Stimulated activated CD4-positive, alpha-beta T cell treated with anti-CD3 and anti-CD28 coated beads, TNF-alpha, amount 100 ng/mL, for 24 hours (primary cell): Measurements from ENCODE around the gene SLC35C1.
A peak's percentile ranks its signal among the peaks of the same experiment; 100 is the strongest.
"Not testable (repeated sequence)": the region's sequence is repeated elsewhere in the genome, so short reads cannot be mapped to it uniquely, and the experiment has no call there.

Experiments used
- DNase-seq, 3 experiments: peaks; one replicate each; pipeline ENCODE4 v3.0.0-alpha.2; 2020; ENCODE audit warnings: low read depth in 3 of 3

The SLC35C1 gene

DNA sequence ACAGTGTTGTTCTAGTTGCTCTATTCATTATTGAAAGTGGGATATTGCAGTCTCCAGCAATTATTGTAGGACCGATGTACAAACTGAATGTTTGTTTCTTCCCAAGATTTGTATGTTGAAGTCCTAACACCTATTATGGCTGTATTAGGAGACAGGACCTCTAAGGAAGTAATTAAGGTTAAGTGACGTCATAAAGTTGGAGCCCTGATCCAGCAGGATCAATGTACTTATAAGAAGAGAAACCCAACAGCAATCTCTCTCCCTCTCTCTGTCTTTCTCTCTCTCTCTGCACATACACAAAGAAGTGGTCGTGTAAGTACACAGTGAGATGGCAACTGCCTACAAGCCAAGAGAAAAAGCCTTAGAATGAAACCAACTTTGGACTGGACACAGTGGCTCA lies 16.1 kb upstream of the SLC35C1 start:
- no peak for DNase-seq

DNA sequence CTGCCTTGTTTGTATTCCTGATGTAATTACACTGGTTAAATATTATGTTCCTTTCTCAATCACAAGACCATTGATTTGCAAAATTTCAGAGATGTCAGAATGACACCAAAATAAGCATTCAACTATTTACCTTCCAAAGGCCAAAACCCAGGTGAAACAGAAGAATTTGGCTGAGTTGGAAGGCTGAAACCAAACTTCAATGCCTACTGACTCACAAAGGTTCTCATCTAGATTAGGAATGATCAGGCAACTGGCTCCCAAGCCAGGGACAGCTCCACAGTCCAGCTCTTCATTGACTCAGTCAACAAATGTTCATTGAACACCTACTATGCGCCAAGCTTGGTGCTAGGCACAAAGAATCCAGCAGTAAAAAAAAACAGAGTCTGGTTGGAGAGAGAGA lies 13.4 kb upstream of the SLC35C1 start:
- DNase-seq: no peak

DNA sequence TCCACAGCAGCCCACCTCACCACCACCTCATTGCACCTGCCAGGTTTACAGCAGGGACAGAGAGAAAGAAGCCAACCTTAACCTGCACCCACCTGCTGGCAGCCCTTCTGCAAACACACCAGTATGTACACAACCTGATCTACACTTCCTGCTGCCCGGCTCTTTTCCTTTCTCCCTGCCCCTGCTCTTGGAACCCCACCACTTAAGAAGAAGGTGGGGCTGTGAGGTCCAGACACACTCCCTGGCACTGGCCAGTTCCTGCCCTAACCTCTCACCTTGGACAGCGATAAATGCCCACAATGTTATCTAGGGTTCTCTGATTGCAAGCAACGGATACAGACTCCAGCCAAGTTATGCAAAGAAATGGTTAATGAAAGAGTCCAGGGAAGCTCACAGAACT lies 10.8 kb upstream of the SLC35C1 start:
- no peak for DNase-seq

DNA sequence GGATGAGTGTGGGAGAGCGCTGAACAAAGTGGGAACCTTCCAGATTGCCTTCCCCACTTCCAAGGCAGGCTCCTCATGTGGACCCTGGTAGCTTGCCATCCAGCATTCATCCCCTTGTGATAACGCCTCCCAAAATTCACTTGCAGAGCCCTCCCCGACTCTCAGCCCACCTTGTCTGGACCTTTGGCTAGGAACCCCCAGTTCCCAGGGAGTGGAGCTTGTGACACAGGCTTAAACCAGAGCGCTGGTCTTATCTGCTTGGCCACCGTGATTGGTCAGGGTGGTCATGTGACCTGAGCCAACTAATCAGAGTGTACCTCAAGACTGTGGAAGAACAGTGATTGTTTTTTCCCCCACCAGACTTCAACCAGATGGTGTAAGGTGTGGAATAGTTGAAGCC lies 9.6 kb upstream of the SLC35C1 start:
- DNase-seq: no peak

DNA sequence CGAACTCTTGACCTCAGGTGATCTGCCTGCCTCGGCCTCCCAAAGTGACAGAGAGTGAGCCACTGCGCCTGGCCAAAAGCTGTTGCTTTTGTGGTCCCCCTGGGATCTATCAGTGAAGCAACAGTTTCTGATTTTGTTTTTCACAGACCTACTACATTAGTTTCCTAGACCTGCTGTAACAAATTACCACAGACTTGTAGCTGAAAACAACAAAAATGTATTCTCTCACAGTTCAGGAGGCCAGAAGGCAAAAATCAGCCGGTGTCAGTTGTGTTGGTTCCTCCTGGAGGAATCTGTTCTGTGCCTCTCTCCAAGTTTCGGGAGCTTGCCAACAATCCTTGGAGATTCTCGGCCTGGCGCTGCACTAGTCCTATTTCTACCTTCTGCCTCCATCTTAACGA lies 8.5 kb upstream of the SLC35C1 start:
- DNase-seq: no peak

DNA sequence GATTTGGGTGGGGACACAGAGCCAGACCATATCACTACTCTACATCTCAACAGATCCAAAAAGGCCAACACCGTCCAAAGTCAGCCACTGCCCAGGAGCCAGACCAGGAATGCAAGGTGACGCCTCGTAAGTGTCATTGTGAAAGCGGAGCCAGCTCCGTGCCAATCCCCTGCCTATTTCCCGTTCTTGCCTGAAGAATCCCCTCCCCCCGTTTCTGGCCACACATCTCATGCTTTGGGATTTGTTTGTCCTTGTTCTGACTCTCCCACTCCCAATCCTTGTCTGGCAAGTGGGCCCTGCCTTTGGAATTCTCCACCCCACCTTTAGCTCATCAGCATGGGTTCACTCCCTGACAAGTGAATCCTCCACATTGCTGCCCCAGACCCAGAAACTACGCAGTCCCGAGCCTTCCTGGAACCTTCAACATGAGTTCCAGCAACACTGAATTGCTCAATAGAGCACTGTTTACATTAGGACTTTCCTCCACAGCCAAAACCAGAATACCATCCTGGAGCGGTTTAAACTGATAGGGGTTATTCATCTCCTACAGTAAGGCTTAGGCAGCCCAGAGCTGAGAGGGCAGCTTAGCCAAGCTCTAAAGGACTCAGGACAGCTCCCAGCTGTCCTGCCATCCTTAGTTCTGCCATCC lies 6.0 kb upstream of the SLC35C1 start:
- no peak for DNase-seq

DNA sequence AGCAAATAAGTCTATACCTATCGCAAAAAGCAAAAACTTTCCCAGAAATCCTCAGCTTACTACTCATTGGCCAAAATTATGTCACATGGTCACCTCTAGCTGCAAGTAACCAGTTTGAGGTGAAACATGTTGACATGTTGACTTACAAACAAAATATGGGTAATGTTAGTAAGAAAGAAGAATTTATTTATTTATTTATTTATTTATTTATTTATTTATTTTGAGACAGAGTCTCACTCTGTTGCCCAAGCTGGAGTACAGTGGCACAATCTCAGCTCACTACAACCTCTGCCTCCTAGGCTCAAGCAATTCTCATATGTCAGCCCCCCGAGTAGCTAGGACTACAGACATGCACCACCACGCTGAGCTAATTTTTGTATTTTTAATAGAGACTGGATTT lies 5.4 kb upstream of the SLC35C1 start:
- no peak for DNase-seq

DNA sequence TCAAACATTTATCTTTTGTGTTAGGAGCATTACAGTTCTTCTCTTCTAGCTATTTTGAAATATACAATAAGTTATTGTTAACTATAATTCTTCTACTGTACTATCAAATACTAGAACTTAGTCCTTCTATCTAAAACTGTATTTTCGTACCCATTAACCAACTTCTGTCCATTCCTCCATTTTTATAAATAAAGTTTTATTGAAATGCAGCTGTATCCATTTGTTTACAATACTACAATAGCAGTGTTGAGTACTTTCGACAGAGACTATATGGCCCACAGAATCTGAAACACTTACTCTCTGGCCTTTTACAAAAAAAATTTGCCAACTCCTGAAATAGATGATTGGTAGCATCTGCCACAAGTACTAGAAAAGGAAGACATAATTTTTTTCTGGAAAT lies 4.7 kb upstream of the SLC35C1 start:
- no peak for DNase-seq

DNA sequence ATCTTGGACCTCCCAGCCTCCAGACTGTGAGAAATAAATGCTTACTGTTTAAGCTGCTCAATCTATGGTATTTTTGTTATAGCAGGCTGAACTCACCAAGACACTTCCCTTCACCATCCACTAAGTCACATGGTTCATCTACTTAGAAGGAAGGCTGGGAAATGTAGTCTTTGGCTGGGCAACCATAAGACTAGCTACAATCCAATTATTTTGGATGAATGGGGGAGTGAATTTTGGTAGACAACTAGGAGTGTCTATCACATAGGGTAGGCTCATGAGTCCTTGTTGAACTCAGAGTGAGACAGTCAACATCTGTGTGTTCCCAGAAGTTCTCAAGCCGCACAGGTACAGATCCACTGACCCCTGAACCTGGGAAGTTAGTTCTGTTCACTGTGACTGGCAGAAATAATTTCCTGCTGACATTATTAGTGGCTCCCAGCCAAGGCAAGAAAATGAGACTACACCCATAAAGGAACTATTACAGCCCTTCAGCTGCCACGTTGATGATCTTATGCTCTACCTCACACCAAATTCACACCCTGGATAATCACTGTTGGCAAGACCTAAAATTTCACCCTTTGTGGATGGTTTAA lies 3.1 kb upstream of the SLC35C1 start:
- DNase-seq: no peak

DNA sequence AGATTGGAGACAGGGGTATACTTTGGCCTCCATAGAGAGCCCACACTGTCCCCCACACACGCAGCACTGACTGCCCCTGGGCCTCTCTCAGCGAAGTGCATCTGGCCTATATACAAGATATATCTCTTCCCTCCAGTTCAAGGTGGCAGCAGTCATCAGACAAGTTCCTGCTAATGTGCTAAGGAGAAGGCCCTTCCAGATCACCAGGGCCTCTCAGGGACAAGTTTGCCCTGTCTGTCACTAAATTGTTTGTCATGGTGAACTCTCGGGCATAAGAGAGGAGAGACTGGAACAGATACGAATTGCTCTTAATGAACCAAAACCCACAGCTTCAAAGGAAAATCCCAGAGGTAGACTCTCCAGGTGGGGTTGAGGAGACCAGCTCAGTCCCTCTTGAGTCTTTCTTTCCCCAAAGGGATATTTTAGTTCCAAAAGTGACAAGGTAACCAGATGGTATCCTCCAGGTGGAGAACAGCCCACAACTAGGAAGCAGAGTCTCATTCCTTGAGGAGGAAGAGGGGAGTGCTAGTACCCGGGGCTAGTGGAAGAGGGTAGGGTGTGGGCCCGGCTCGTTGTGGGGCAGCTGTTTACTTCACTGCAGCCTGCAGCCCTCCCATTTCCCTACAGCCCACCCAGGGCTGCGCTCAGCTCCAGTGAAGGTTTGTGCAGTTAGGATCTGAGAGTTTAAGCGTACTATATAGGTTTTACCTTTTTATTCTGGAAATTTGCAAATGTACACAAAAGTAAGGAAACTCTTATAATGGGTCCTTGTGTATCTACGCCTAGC lies 2.2 kb upstream of the SLC35C1 start:
- no peak for DNase-seq

DNA sequence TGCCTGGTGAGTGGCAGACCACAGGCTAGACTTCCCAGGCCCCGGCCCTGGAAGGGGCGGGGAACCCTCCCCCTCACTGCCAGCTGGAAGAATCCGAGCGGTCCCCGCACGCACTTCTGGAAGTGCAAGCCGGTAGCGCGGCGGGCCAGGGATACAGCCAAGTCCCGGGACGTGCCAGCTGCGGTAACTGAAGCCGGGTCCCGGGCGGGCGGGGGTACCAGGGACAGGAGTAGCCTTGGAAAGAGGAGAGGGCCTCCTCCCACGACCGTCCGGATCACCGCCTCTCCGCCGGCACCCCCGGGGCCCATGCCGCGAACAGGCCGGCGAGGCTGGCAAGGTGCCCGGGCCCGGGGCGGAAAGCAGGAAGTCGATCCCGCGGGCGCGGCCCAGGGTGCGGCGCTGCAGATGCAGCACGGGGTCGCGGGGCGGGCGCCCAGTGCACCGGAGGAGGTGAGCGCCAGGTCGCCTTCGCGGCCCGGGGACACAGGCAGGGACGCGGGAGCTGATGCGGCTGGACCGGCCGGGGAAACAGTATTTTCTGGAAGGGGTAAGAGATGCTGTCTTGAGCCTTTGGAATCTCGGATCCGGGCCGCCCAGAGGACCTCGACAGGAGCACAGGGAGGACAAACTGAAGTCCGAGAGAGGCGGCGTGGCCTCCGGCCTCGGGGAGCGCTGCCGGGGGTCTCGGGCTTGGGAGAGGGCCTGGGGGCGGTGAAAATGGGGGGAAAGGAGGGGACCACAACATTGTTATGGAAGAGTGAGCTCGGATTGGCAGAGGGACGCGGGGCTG lies 783 bp upstream of the SLC35C1 start:
- DNase-seq: peak; percentile 36 to 67 (median 49)

DNA sequence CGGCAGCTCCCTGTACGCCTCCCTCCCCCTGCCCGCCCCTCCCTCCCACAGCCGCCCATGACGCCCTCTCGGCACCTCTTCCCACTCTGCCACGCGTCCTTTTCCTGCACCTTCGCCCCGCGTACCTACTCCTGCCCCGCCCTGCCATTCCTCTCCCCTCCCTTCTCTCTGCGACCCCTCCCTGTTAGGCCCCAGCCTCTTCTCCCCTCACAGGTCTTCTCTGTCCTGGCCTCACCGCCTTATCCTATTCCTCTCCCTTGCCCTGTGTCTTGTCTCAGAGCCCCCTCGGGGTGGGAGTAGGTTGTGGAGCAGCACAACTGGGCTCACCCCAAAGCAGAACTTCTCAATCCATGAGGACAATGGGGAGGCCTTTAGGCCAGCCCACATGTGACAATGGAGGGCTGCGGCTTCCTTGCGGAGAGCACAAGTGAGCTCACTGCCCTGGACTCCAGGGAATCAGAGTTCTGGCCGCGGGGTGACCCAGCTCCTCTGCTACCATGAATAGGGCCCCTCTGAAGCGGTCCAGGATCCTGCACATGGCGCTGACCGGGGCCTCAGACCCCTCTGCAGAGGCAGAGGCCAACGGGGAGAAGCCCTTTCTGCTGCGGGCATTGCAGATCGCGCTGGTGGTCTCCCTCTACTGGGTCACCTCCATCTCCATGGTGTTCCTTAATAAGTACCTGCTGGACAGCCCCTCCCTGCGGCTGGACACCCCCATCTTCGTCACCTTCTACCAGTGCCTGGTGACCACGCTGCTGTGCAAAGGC lies 539 bp downstream of the SLC35C1 start:
- DNase-seq: peak in 2 of 3 experiments; percentile 7 to 14

DNA sequence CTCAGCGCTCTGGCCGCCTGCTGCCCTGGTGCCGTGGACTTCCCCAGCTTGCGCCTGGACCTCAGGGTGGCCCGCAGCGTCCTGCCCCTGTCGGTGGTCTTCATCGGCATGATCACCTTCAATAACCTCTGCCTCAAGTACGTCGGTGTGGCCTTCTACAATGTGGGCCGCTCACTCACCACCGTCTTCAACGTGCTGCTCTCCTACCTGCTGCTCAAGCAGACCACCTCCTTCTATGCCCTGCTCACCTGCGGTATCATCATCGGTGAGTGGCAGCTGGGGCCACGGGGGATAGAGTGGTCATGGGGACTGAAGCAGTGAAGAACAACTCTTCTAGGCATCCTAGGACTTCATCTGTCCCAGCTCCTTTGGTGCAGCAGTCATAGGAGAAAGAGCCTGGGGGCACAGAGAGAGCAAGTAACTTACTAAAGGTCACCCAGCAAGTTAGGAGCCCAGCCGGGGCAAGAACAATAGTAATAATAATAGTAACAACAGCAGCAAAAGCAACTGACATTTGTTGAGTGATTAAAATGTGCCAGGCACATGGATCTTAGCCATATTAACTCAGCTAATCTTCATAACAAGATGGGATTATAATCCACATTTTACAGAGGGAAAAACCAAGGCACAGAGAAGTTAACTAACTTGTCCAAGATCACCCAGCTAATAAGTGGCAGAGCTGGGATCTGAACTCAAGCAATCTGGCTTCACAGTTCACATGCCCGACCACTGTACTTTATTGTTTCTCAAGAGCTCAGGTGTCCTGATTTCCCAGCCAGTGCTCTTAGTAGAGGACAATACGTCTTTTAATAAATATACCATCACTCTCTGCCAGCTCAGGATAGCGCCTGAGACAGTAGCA lies 1.4 kb downstream of the SLC35C1 start:
- DNase-seq: no peak

DNA sequence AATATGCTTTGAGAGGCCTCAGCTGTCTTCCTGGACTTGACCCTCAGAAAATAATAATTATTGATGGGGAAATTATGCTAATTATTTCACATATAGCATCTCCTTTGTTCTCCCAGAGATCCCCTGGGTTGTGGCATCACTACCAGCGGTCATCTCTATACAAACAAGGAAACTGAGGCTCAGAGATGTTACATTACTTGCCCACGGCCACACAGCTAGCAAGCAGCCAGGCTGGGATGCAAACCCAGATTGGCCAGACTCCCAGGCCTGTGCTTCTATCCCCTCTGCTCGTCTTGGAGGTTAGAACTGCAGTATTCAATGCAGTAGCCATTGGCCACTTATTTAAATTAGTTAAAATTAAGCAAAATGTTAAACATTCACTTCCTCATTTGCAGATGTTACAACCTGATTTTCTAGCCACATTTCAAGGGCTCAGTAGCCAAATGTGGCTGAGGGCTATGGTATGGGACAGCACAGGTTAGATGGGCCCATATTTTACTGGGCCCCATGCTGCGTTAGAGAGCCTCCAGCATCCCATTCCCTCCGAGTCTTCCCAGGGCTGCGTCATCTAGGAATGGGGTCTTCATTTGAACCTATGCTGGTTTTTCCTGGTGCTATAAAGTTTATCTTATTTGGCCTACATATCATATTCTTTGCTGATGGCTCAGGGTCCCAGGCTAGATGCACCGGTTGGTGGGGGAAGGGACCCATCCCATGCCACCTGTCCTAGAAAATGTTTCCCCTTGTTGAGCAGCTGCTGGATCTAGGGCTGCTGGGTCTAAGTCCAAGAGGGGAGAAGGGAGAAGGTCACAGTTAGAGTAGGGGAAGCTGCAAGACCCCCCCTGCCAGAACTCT lies 2.2 kb downstream of the SLC35C1 start:
- DNase-seq: no peak

DNA sequence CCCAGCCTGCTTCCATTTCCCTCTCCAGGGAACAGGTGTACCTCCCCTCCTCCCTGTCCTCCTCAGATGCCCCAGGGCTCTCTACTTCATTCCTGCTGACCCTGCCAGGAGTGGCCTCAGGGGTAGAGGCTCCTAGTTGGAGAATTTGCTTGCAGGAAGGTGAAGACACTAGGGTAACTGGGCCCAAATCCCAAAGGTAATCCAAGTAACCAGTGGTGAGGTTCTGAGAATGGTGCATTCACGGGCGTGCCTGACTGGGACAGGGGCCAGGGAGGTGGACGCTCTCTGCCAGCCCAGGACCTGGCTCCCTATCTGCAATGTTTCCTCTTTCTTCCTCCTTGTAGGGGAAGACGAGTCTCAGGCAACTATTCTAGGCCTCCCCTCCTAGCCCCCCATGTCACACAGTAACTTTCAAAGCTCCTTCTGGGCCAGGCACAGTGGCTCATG lies 2.9 kb downstream of the SLC35C1 start:
- no peak for DNase-seq

DNA sequence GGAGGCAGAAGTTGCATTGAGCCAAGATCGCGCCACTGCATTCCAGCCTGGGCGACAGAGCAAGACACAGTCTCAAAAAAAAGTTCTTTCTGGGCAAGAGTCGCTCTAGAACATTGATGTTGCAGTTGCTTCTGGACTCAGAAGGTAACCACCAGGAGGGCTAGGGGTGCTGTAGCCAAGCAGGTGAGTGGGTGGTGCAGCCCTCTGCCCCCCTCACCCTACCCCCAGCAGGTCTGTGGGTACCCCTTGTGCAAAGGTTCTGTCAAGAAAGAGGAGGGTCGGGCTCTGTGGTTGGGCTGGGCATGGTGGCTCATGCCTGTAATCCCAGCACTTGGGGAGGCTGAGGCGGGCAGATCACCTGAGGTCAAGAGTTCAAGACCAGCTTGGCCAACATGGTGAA lies 3.5 kb downstream of the SLC35C1 start:
- not testable (repeated sequence) for DNase-seq

DNA sequence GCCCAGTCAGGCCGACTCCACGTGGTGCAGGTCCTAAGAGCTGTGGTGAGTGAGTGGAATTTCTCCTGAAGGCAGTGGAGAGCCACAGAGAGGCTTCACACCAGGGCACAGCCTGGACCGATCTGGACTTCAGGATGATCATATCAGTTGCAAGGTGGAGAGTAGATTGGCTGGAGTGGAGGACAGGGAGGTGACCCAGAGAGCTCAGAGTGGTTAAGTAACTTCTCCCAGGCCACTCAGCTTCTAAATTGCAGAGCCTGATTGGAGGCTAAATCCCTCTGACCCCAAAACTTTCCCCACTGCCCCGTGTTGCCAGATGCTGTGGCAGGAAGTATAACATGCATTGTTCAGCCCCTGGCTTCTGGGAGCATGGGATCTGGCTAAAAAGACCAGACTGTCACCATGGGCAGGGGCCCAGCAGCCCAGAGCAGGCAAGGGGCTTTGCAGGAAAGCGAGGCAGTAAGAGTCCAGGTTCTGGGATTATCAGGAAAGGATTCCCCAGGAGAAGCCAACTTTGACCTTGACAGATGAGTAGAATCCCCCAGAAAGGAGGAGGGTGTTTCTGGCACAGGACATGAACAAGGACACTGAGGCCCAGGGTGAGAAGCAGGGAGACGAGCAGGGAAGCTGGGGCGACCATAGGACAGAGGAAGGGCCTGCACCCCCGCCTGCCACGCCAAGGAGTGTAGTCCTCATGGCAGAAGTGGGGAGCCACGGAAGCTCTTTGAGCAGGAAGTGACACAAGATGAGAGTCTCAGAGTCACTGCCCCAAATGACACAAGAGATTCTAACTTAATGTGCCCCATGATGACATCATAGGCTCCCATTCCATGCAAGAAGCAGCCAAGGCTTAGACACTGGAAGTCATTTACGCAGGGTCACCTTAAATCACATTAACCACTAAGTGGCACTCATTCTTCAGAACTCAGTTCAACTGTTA lies 4.8 kb downstream of the SLC35C1 start:
- DNase-seq: no peak

DNA sequence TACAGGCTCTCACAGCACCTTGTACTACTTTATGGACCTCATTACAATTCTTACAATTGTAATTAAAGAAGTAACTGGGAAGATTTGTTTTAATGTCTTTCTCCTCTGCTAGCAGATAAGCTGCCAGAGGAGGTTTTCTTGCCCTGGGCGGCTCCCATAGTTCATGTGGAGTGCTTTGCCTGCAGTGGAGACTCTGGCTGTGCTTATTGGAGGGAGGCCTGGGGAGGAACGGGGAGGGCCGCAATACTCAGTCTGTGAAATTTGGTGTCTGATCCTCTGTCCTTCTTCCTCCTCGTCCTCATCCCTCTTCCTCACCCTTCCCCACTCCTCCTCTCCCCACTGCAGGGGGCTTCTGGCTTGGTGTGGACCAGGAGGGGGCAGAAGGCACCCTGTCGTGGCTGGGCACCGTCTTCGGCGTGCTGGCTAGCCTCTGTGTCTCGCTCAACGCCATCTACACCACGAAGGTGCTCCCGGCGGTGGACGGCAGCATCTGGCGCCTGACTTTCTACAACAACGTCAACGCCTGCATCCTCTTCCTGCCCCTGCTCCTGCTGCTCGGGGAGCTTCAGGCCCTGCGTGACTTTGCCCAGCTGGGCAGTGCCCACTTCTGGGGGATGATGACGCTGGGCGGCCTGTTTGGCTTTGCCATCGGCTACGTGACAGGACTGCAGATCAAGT lies 5.6 kb downstream of the SLC35C1 start:
- no peak for DNase-seq
